Measurements from ENCODE around the gene CAP2.

GRCh38 chr6:17361013-17361412 is 32.4 kb upstream of the CAP2 start:
- TF ChIP-seq YY1 (IDR thresholded peaks at IDR 0.05; ENCODE audit: insufficient read depth, insufficient read length) (no peak), ZNF274 (IDR thresholded peaks at IDR 0.05; ENCODE audit: low read depth, low read length) (no peak), SUZ12 (IDR thresholded peaks at IDR 0.05; ENCODE audit: extremely low read depth, insufficient read depth, insufficient read length) (no peak)
